ENCODE results near the gene DALRD3.

The DALRD3 gene

GRCh38 chr3:48974076-48974864, 44.1 kb downstream of the DALRD3 start:
- no peak for DNase-seq

GRCh38 chr3:48970586-48970985, 47.8 kb downstream of the DALRD3 start:
- DNase-seq, result no peak

- no peak for DNase-seq
Observed at GRCh38 chr3:48966876-48967361, 51.5 kb downstream of the DALRD3 start.

DNA sequence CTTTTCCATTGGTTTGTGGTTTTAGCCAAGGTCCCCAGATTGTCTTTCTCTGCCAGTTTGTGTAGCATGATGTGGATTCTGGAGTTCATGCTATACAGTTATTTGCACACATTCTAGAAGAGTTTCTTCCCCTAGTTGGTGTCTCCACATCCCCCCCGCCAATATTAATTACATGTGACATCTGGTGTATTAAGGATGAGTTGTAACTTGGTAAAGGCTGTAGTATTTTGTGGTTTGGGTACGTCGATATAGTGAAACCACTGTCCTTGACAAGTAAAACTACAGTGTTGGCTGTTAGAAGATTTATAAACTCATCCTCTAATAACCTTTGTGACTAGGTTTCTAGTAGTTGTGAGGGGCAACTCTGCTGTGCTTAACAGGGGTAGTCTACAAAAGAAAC, 52.0 kb downstream of the DALRD3 start:
- DNase-seq, result no peak

Data from NCI-H345 (cell line).